Fibroblast of gingiva (primary cell): Measurements from ENCODE around the gene NOTCH4.
A peak's percentile ranks its signal among the peaks of the same experiment; 100 is the strongest.
"Not testable (repeated sequence)": the region's sequence is repeated elsewhere in the genome, so short reads cannot be mapped to it uniquely, and the experiment has no call there.

Source experiments
- DNase-seq: peaks from one replicate; pipeline ENCODE4 v3.0.0-alpha.2; 2011; ENCODE audit warnings: low read depth

NOTCH4 gene

GRCh38 chr6:32223258-32224235, at the start of gene NOTCH4:
NOTCH4 (minus strand) TSS chr6:32224067; CDS start chr6:32223928, 139 bp downstream.
- DNase-seq = no peak

DNA sequence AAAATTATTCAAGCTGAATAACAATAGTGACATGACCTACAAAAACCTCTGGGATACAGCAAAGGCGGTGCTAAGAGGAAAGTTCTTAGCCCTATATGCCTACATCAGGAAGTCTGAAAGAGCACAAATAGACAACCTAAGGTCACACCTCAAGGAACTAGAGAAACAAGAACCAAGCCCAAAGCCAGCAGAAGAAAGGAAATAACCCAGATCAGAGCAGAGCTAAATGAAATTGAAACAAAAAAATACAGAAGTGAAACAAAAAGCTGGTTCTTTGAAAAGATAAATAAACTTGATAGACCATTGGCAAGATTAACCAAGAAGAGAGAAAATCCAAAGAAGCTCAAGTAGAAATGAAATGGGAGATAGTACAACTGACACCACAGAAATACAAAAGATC, 47.6 kb upstream of the NOTCH4 start:
- DNase-seq = no peak

- DNase-seq = not testable (repeated sequence)
Observed at GRCh38 chr6:32268459-32268858, 44.6 kb upstream of the NOTCH4 start.

DNA sequence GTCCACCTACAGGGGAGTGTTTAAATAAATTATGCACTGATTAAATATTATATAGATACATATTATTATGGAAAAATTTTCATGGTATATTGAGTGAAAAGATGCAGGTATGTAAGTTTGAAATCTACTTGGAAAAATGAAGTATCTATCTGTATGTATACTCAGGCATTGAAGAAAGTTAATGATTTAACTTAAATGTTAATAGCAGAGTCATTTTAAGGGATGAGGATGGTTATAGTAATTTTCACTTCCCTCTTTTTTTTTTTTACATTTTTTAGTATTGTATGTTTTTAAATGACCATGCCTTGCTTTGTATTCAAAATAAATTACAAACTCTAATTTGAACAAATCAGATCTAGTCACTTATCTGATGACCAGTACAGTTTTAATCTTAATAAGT, 43.2 kb upstream of the NOTCH4 start:
- DNase-seq = no peak

DNA sequence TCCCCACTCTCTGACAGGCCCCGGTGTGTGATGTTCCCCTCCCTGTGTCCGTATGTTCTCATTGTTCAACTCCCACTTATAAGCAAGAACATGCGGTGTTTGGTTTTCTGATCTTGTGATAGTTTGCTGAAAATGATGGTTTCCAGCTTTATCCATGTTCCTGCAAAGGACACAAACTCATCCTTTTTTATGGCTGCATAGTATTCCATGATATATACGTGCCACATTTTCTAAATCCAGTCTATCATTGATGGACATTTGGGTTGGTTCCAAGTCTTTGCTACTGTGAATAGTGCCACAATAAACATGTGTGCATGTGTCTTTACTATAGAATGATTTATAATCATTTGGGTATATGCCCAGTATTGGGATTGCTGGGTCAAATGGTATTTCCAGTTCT, 33.4 kb upstream of the NOTCH4 start:
- not testable (repeated sequence) for DNase-seq

DNA sequence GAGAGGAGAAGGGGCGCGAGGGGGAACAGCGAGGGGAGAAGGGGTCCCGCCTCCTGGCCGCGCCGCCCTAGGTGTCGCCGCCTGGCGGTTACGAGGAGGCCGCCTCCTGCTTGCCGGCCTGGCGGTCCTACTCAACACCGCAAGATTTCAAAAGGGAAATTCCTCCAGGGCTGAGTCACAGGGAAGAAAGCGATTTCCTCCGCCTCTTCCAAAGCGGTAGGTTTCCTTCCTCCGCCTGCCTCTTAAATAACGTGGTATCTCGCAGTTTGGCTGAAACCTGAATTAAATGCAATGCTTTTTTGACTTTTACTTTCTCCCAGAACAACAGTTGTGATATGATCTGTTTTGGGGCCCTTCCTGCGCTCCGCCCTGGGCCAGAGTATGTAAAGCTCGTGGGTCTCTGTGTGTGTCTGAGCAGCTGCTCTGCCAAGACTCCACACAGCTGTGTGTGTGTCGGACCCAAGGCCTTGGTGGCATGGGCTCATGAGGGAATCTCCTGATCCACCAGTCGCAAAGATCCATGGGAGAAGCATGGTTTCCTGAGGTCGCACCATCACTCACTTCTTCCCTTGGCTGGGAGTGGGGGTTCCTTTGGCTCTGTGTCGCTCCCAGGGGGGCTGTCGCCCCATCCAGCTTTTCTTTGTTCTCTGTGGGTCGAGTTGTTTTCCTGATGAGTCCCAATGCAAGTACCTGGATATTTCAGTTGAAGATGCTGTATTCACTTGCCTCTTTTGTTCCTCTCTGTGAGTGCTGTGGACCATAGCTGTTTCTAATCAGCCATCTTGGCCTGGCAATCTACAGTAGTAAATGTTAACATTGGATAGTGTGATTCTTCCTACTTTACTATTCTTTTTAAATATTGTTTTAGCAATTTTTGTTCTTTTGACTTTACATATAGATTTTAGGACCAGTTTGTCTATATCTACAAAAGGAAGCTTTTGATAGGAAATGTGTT, 31.6 kb upstream of the NOTCH4 start:
- peak; percentile 86 for DNase-seq

- DNase-seq = no peak
Observed at GRCh38 chr6:32254761-32255198, 30.9 kb upstream of the NOTCH4 start.

DNA sequence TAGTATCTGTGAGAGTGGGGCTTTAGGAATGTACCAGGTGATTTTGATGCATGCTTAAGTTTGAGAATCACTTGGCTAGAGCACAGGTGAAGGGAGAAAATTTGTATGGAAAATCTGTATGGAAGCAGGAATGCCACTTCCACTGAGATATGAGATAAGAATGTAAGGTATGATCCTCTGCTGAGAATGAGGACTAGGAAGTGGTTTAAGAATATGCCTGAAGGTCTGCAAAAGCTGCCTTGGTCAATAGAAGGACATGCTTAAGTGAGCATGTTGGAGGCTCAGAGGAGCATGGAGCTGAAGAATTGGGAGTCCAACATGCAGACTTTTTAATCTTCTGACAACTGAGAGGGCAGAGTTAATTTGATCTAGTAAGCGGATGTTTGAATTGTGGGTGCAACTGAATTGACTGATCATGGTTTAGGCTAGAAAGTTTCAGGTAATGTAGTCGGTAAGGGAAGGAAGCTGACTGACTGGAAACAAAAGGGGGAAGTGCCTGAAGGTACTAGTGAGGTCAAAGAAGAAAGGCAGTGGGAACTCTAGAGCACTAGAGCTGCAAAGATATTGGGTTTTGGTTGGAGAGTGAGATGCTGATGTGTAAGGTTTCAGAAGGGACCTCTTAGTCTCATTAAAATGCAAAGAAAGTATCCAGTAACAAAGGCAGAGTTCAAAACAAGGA, 28.6 kb upstream of the NOTCH4 start:
- no peak for DNase-seq

DNA sequence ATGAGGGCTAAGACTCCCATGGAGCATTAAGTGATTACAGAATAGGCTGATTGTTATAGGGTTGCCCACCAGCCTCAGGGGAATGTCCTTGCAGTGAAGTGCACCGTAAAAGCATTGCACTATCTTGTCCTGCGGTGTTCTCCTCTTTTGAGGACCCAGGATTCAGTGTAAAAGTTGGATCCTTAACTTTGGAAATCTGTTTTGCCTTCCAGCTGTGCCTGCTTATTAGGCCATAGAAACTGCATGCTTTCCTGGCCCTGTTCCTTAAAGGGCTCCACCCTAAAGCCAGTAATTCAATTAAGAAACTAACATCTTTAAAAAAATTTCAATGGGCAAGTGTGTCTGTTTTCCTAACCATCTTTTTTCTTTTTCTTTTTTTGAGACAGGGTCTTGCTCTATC, 25.4 kb upstream of the NOTCH4 start:
- DNase-seq = no peak

GRCh38 chr6:32247401-32247800, 23.5 kb upstream of the NOTCH4 start:
- no peak for DNase-seq

DNA sequence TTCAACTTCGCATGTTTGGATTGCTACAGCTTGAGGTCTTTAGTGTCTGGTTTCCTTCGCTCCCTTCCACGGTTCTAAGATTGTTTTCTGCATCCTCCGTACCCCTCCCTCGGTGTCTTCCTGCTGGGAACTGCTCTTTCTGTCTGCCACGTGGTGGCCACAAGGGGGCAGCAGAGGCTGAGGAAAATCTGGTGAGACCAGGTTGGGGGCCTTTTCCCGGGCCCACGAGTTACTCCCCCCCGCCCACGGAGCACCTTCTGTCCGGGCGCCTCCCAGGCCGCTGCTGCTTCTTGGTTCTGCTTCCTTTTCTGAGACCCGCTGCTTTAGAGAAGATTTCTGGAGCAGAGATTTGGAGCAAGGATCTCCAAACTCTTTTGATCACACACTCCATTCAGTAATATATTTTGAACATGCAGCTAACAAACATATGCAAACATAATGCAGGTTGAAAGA, 21.1 kb upstream of the NOTCH4 start:
- DNase-seq = peak; percentile 82

DNA sequence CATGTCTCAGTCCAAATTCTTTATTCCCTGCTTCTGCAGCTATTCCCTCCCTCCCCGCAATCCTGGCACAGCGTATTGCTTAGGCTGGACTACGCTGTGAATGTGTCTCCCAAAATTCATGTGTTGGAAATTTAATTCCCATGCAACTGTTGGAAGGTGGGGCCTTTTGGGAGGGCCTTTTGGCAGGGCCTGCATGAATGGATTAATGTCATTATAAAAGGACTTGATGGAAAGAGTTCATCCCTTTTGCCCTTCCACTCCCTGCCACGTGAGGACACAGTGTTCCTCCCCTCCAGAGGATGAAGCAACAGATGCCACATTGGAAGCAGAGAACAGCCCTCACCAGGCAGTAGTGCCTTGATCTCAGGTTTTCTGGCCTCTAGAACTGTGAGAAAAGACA, 20.4 kb upstream of the NOTCH4 start:
- peak; percentile 66 for DNase-seq

DNA sequence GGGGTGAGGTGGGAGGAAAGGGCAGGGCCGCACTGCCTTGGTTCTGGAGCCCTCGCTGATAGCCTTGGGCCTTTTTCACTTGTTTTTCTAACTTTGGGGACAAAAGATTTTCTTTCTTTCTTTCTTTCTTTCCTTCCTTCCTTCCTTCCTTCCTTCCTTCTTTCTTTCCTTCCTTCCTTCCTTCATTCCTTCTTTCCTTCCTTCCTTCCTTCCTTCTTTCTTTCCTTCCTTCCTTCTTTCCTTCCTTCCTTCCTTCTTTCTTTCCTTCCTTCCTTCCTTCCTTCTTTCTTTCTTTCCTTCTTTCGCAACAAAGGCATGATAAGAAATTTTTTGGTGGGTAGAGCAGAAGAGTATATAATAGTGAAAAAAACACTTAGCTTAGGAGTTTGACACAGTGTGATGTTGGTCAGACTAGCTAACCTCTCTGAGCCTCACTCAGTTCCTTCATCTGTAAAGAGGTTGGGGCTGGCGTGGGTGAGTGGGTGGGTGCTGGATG, 18.5 kb upstream of the NOTCH4 start:
- not testable (repeated sequence) for DNase-seq

GRCh38 chr6:32240686-32241085, 16.8 kb upstream of the NOTCH4 start:
- DNase-seq = no peak

GRCh38 chr6:32239462-32239861, 15.6 kb upstream of the NOTCH4 start:
- no peak for DNase-seq

DNA sequence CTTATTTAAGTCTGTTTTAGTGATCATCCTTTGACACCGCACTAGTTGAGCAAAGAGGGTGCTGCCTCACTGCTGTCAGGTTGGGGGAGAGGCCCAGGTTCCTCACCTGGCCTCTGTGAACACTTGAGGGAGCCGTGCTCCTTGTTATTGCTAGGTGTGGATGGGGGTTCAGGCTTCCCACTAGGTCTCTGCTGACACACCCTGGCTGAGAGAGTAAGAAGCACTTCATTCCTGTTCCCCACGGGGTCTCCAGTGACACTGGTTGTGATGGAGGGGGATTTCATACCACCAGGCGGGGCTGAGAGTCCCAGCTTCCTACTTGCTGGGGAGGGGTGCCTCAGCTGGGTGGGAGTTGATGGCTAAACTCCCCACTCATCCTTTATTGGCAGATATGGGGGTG, 11.1 kb upstream of the NOTCH4 start:
- no peak for DNase-seq

DNA sequence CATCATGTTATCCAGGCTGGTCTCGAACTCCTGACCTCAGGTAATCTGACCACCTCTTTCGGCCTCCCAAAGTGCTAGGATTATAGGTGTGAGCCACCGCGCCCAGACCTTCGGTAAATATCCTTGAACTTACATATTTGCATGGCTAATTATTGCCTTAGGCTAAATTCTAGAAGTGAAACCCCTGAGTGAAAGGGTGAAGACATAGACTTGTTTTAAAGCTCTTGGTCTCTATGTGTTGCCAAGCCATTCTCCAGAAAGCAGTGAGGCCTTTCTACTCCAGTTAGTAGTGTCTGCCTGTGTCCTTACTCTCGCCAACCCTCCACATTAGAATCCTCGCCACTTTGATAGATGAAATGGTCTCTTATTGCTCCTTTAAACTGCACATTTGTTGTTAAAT, 2.6 kb upstream of the NOTCH4 start:
- no peak for DNase-seq

- DNase-seq = no peak
Observed at GRCh38 chr6:32224696-32225095, 829 bp upstream of the NOTCH4 start.

DNA sequence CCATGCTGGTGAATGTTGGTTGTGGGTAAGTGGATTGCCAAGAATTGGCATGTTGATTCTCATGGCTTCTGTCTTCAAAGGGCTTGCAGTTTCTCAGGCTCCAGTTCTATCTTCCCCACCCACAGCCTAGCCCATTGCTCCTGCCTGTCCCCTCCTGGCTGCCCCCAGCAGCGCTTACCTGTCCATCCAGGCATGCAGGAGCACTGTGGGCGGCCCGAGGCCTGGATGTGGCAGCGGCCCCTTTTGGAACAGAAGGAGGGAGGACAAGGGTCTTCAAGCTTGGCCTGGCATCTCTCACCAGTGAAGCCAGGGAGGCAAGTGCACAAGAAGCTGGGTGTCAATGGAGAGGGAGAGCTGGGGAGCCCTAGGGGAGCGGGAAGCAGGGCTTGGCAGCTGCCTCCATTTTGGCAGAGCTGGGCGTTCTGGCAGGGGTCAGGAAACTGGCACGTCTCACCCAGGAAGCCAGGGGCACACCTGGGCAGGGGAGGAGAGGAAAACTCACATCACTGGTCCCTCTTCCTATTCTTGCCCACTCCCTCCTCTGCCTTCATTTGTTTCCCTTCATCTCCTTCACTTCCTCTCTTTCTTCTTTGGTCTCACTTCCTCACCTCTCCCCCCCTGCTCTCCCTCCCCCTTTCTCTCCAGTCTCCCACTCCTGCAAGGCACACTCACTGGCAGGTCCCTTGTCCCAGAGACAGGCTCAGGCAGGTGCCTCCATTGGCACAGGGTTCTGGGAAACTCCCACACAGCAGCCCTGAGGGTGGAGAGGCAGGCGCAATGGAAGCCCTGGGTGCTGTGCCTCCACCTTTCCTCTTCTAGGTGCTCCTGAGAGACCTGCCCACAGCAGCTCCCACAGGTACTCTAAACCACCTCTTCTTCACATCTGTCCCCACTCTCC, 1.3 kb downstream of the NOTCH4 start:
- no peak for DNase-seq

GRCh38 chr6:32220021-32220420, 3.8 kb downstream of the NOTCH4 start:
- no peak for DNase-seq

DNA sequence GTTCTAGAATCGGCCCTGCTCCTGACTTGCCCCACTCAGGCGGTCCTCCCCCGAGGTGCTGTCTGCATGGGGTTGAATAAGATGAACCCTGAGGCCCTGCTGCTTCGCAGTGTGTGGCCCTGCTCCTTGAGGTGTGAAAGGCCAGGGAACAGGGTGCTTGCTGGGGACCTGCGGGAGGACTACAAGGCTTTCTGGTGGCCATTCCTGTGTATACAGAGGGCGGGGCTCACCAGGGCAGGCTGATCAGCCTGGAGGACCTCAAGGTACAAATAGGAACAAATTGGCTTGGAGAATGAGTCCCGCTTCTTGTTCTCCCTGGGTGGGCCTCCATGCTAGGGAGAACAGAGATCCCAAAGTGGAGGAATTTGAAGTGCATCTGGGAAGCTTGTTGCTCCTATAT, 5.7 kb downstream of the NOTCH4 start:
- DNase-seq = no peak
